ENCODE results near the gene SERPIND1. TPM values are rescaled to one million over a fixed set of nuclear protein-coding genes. Genes with fewer than 3 reads are reported as not detected.

SERPIND1 gene
- total RNA-seq, 1 donor from 2014 or later, result not detected

- no peak for DNase-seq
Measured at GRCh38 chr22:20792966-20793728, 19.2 kb downstream of the SERPIND1 start.

- DNase-seq, result no peak
Measured at GRCh38 chr22:20793748-20794649, 20.1 kb downstream of the SERPIND1 start.

GRCh38 chr22:20794650-20795413 lies 20.9 kb downstream of the SERPIND1 start:
- no peak for DNase-seq

- DNase-seq, result no peak
Measured at GRCh38 chr22:20796731-20797130, 22.8 kb downstream of the SERPIND1 start.

- no peak for DNase-seq
Measured at GRCh38 chr22:20798218-20798617, 24.3 kb downstream of the SERPIND1 start.

GRCh38 chr22:20798974-20799373 lies 25.1 kb downstream of the SERPIND1 start:
- DNase-seq, result no peak

GRCh38 chr22:20799449-20799848 lies 25.5 kb downstream of the SERPIND1 start:
- DNase-seq, result no peak

GRCh38 chr22:20802452-20802851 lies 28.5 kb downstream of the SERPIND1 start:
- no peak for DNase-seq

GRCh38 chr22:20802922-20803553 lies 29.1 kb downstream of the SERPIND1 start:
- no peak for DNase-seq

GRCh38 chr22:20803696-20804324 lies 29.9 kb downstream of the SERPIND1 start:
- peak; percentile 60 for DNase-seq

GRCh38 chr22:20804650-20805049 lies 30.7 kb downstream of the SERPIND1 start:
- DNase-seq, result no peak

GRCh38 chr22:20805972-20806471 lies 32.1 kb downstream of the SERPIND1 start:
- no peak for DNase-seq

GRCh38 chr22:20807315-20807752 lies 33.4 kb downstream of the SERPIND1 start:
- DNase-seq, result peak; percentile 13

GRCh38 chr22:20808844-20809243 lies 34.9 kb downstream of the SERPIND1 start:
- no peak for DNase-seq

GRCh38 chr22:20809538-20810185 lies 35.7 kb downstream of the SERPIND1 start:
- DNase-seq, result no peak

- no peak for DNase-seq
Measured at GRCh38 chr22:20810645-20811044, 36.7 kb downstream of the SERPIND1 start.

- no peak for DNase-seq
Measured at GRCh38 chr22:20811171-20811570, 37.3 kb downstream of the SERPIND1 start.

- DNase-seq, result no peak
Measured at GRCh38 chr22:20811971-20812660, 38.2 kb downstream of the SERPIND1 start.

GRCh38 chr22:20813056-20813455 lies 39.1 kb downstream of the SERPIND1 start:
- no peak for DNase-seq

GRCh38 chr22:20814221-20814808 lies 40.4 kb downstream of the SERPIND1 start:
- no peak for DNase-seq

All from dermis blood vessel endothelial cell (primary cell).